Fibroblast of mammary gland (primary cell): ENCODE data around the gene COL23A1.

Experiments used
- DNase-seq: peaks from one replicate; pipeline ENCODE4 v3.0.0-alpha.2; 2010; ENCODE audit warnings: low read depth
- H3K4me3 ChIP-seq: 2 replicates; pipeline ENCODE4 v1.5.1; 2011; ENCODE audit warnings: low read depth, mild to moderate bottlenecking, low read length, moderate library complexity; ENCODE audit not compliant: control insufficient read depth
- CTCF ChIP-seq: conservative IDR thresholded peaks from 2 replicates; pipeline ENCODE4 v1.5.1; 2011; ENCODE audit warnings: low read depth, low read length, inconsistent platforms; ENCODE audit not compliant: control insufficient read depth, insufficient read depth

Gene COL23A1

GRCh38 chr5:178514851-178515418 lies 75.3 kb downstream of the COL23A1 start:
- no peak for DNase-seq
- no peak for TF ChIP-seq CTCF
- no peak overlapping the region for H3K4me3 ChIP-seq

- no peak for DNase-seq
- H3K4me3 ChIP-seq = no peak overlapping the region
- no peak for TF ChIP-seq CTCF
Observed at GRCh38 chr5:178511172-178511571, 79.0 kb downstream of the COL23A1 start.

GRCh38 chr5:178509491-178510057 lies 80.6 kb downstream of the COL23A1 start:
- no peak overlapping the region for H3K4me3 ChIP-seq
- no peak for TF ChIP-seq CTCF
- DNase-seq = no peak

- H3K4me3 ChIP-seq = no peak overlapping the region
- DNase-seq = no peak
- no peak for TF ChIP-seq CTCF
Observed at GRCh38 chr5:178507151-178507932, 82.9 kb downstream of the COL23A1 start.

- H3K4me3 ChIP-seq = no peak overlapping the region
- TF ChIP-seq CTCF = no peak
- no peak for DNase-seq
Observed at GRCh38 chr5:178505639-178506407, 84.4 kb downstream of the COL23A1 start.

GRCh38 chr5:178504340-178504960 lies 85.7 kb downstream of the COL23A1 start:
- H3K4me3 ChIP-seq = no peak overlapping the region
- DNase-seq = no peak
- no peak for TF ChIP-seq CTCF
